Central memory CD8-positive, alpha-beta T cell (primary cell): ENCODE results near the gene TBC1D2B.
A peak's percentile ranks its signal among the peaks of the same experiment; 100 is the strongest.

Source experiments
- ATAC-seq: fragments of 150-1000 bp; cut with Tn5 transposase; replicated peaks from 2 replicates; pipeline ENCODE4 v1.10.0; 2022; ENCODE audit warnings: mild to moderate bottlenecking, moderate FRiP score, moderate number of reproducible peaks; ENCODE audit not compliant: poor library complexity, severe bottlenecking; ENCODE audit errors: extremely low read depth
- DNase-seq, 2 donors: peaks; one replicate each; pipeline ENCODE4 v3.0.0; 2021; ENCODE audit warnings: low spot score in 2 of 2
- H3K27ac Mint-ChIP-seq: one replicate; pipeline ENCODE4 v1.8.0; 2022; ENCODE audit warnings: low read depth, mild to moderate bottlenecking, moderate library complexity, mixed read lengths
- H3K27me3 Mint-ChIP-seq: one replicate; pipeline ENCODE4 v1.8.0; 2022; ENCODE audit warnings: mixed read lengths
- H3K36me3 Mint-ChIP-seq: one replicate; pipeline ENCODE4 v1.8.0; 2022; ENCODE audit warnings: mild to moderate bottlenecking, moderate library complexity, mixed read lengths; ENCODE audit not compliant: insufficient read depth
- H3K4me1 Mint-ChIP-seq: one replicate; pipeline ENCODE4 v1.8.0; 2022; ENCODE audit warnings: mixed read lengths
- H3K4me3 Mint-ChIP-seq: one replicate; pipeline ENCODE4 v1.8.0; 2022; ENCODE audit warnings: mild to moderate bottlenecking, moderate library complexity, mixed read lengths
- H3K9me3 Mint-ChIP-seq: one replicate; pipeline ENCODE4 v1.8.0; 2022; ENCODE audit warnings: mixed read lengths

Gene TBC1D2B

GRCh38 chr15:78076231-78077052 is 1.1 kb downstream of the TBC1D2B start:
- Mint-ChIP-seq H3K9me3 (no peaks in the 10 kb centered on the region), H3K4me3 (peak overlapping the region; percentile 94), H3K27ac (peak overlapping the region; percentile 98), H3K4me1 (peaks cover 50% of the 10 kb centered on the region), H3K36me3 (peaks cover 12% of the 10 kb centered on the region), H3K27me3 (no peaks in the 10 kb centered on the region)
- ATAC-seq, result peak; percentile 33
- no peak for DNase-seq

- H3K4me1 Mint-ChIP-seq, result peaks cover 50% of the 10 kb centered on the region
- H3K27ac Mint-ChIP-seq, result peak overlapping the region; percentile 98
- ATAC-seq (no peak), DNase-seq (no peak)
- peak overlapping the region; percentile 94 for H3K4me3 Mint-ChIP-seq
- no peaks in the 10 kb centered on the region for H3K27me3 Mint-ChIP-seq
- H3K9me3 Mint-ChIP-seq, result no peaks in the 10 kb centered on the region
- peaks cover 12% of the 10 kb centered on the region for H3K36me3 Mint-ChIP-seq
These were observed 1.9 kb downstream of the TBC1D2B start for GRCh38 chr15:78075490-78076230.

GRCh38 chr15:78073046-78073787 is 4.3 kb downstream of the TBC1D2B start:
- Mint-ChIP-seq H3K27ac (peak overlapping the region; percentile 65), H3K9me3 (no peaks in the 10 kb centered on the region), H3K4me3 (peak overlapping the region; percentile 59), H3K27me3 (no peaks in the 10 kb centered on the region), H3K36me3 (peaks cover 18% of the 10 kb centered on the region), H3K4me1 (peaks cover 49% of the 10 kb centered on the region)
- DNase-seq (no peak), ATAC-seq (no peak)

- peaks cover 16% of the 10 kb centered on the region for H3K36me3 Mint-ChIP-seq
- DNase-seq (no peak), ATAC-seq (no peak)
- H3K4me3 Mint-ChIP-seq, result peak overlapping the region; percentile 59
- H3K9me3 Mint-ChIP-seq, result no peaks in the 10 kb centered on the region
- H3K27ac Mint-ChIP-seq, result peak overlapping the region; percentile 65
- H3K27me3 Mint-ChIP-seq, result no peaks in the 10 kb centered on the region
- H3K4me1 Mint-ChIP-seq, result peaks cover 43% of the 10 kb centered on the region
These were observed 5.2 kb downstream of the TBC1D2B start for GRCh38 chr15:78072080-78072892.

GRCh38 chr15:78071383-78071782 is 6.1 kb downstream of the TBC1D2B start:
- H3K4me1 Mint-ChIP-seq, result peaks cover 38% of the 10 kb centered on the region
- H3K36me3 Mint-ChIP-seq, result peaks cover 12% of the 10 kb centered on the region
- peak overlapping the region; percentile 65 for H3K27ac Mint-ChIP-seq
- no peaks in the 10 kb centered on the region for H3K9me3 Mint-ChIP-seq
- DNase-seq (no peak), ATAC-seq (no peak)
- H3K4me3 Mint-ChIP-seq, result peak overlapping the region; percentile 59
- H3K27me3 Mint-ChIP-seq, result no peaks in the 10 kb centered on the region

- DNase-seq (no peak), ATAC-seq (peak; percentile 31)
- peaks cover 9% of the 10 kb centered on the region for H3K36me3 Mint-ChIP-seq
- no peak overlapping the region for H3K4me3 Mint-ChIP-seq
- H3K27ac Mint-ChIP-seq, result no peak overlapping the region
- peaks cover 26% of the 10 kb centered on the region for H3K4me1 Mint-ChIP-seq
- no peaks in the 10 kb centered on the region for H3K27me3 Mint-ChIP-seq
- no peaks in the 10 kb centered on the region for H3K9me3 Mint-ChIP-seq
These were observed 7.3 kb downstream of the TBC1D2B start for GRCh38 chr15:78070049-78070700.

GRCh38 chr15:78069462-78070029 is 8.0 kb downstream of the TBC1D2B start:
- no peak overlapping the region for H3K4me3 Mint-ChIP-seq
- no peaks in the 10 kb centered on the region for H3K27me3 Mint-ChIP-seq
- ATAC-seq (no peak), DNase-seq (no peak)
- no peak overlapping the region for H3K27ac Mint-ChIP-seq
- peaks cover 8% of the 10 kb centered on the region for H3K36me3 Mint-ChIP-seq
- H3K9me3 Mint-ChIP-seq, result no peaks in the 10 kb centered on the region
- H3K4me1 Mint-ChIP-seq, result peaks cover 19% of the 10 kb centered on the region

GRCh38 chr15:78069052-78069414 is 8.5 kb downstream of the TBC1D2B start:
- Mint-ChIP-seq H3K9me3 (no peaks in the 10 kb centered on the region), H3K4me3 (no peak overlapping the region), H3K4me1 (peaks cover 14% of the 10 kb centered on the region), H3K27ac (no peak overlapping the region), H3K27me3 (no peaks in the 10 kb centered on the region), H3K36me3 (peaks cover 6% of the 10 kb centered on the region)
- ATAC-seq (peak; percentile 21), DNase-seq (no peak)

- Mint-ChIP-seq H3K27ac (no peak overlapping the region), H3K4me3 (no peak overlapping the region), H3K36me3 (peaks cover 6% of the 10 kb centered on the region), H3K27me3 (no peaks in the 10 kb centered on the region), H3K4me1 (peaks cover 15% of the 10 kb centered on the region), H3K9me3 (no peaks in the 10 kb centered on the region)
- ATAC-seq, result no peak
- no peak for DNase-seq
These were observed 9.9 kb downstream of the TBC1D2B start for GRCh38 chr15:78067328-78068228.

GRCh38 chr15:78065973-78066946 is 11.3 kb downstream of the TBC1D2B start:
- Mint-ChIP-seq H3K27ac (no peak overlapping the region), H3K36me3 (peaks cover 9% of the 10 kb centered on the region), H3K27me3 (no peaks in the 10 kb centered on the region), H3K4me3 (no peak overlapping the region), H3K4me1 (peaks cover 15% of the 10 kb centered on the region), H3K9me3 (no peaks in the 10 kb centered on the region)
- DNase-seq (no peak), ATAC-seq (no peak)
